Spleen (tissue), 11 donors: ENCODE data around the gene ELSPBP1. TPM values are rescaled to one million over a fixed set of nuclear protein-coding genes. Genes with fewer than 3 reads are reported as not detected.

Source experiments
- DNase-seq: peaks from one replicate; pipeline ENCODE4 v3.0.0-alpha.2; 2020
- H3K27ac ChIP-seq, 8 donors: fragments of 200-600 bp; sonication (generic) in 7 of 8; 1 replicate in 4 of 8; 2 replicates in 4 of 8; pipeline versions ENCODE4 v1.5.0 to v1.8.0; 2016 to 2021; ENCODE audit warnings: inconsistent platforms in 4 of 8, mild to moderate bottlenecking in 4 of 8, moderate library complexity in 1 of 8
- H3K27me3 ChIP-seq, 7 donors: fragments of 200-600 bp; sonication (generic) in 6 of 7; replicated peaks in 1 of 7; 1 replicate in 4 of 7; 2 replicates in 3 of 7; pipeline versions ENCODE4 v1.5.0 to v1.8.0; 2016 to 2021; ENCODE audit warnings: inconsistent platforms in 3 of 7, mild to moderate bottlenecking in 1 of 7
- H3K36me3 ChIP-seq, 6 donors: fragments of 200-600 bp; sonication (generic) in 5 of 6; 1 replicate in 4 of 6; 2 replicates in 2 of 6; pipeline versions ENCODE4 v1.5.0 to v1.8.0; 2016 to 2021; ENCODE audit warnings: inconsistent platforms in 2 of 6
- H3K4me1 ChIP-seq, 6 donors: fragments of 200-600 bp; sonication (generic) in 5 of 6; 1 replicate in 3 of 6; 2 replicates in 3 of 6; pipeline versions ENCODE4 v1.5.0 to v1.8.0; 2016 to 2021; ENCODE audit warnings: inconsistent platforms in 3 of 6
- H3K4me3 ChIP-seq, 8 donors: fragments of 200-600 bp; sonication (generic) in 7 of 8; 1 replicate in 4 of 8; 2 replicates in 4 of 8; pipeline versions ENCODE4 v1.5.0 to v1.8.0; 2016 to 2021; ENCODE audit warnings: inconsistent platforms in 4 of 8, mild to moderate bottlenecking in 4 of 8, moderate library complexity in 2 of 8
- H3K9me3 ChIP-seq, 8 donors: fragments of 200-600 bp; sonication (generic) in 7 of 8; 1 replicate in 4 of 8; 2 replicates in 4 of 8; pipeline versions ENCODE4 v1.5.0 to v1.8.0; 2016 to 2021; ENCODE audit warnings: inconsistent platforms in 4 of 8
- CTCF ChIP-seq, 11 experiments: fragments of 200-600 bp in 7 of 11; fragments of 450-650 bp in 4 of 11; sonication (generic) in 4 of 11; IDR thresholded peaks in 8 of 11; conservative IDR thresholded peaks in 3 of 11; 1 replicate in 7 of 11; 2 replicates in 4 of 11; pipeline versions ENCODE4 v1.4.0 to v1.8.0; 2016 to 2021; ENCODE audit warnings: antibody characterized with exemption in 11 of 11, inconsistent platforms in 4 of 11, mild to moderate bottlenecking in 1 of 11
- POLR2A ChIP-seq, 3 donors: fragments of 450-650 bp; IDR thresholded peaks; one replicate each; pipeline ENCODE4 v1.5.1; 2017; ENCODE audit warnings: antibody characterized with exemption in 3 of 3, mild to moderate bottlenecking in 1 of 3
- POLR2AphosphoS5 ChIP-seq, 3 donors: sonication (generic); formaldehyde crosslinking; IDR thresholded peaks; one replicate each; pipeline ENCODE4 v1.5.1; 2017; ENCODE audit warnings: antibody characterized with exemption in 3 of 3
- WGBS, 5 donors: extraction: QIAGEN DNeasy Blood & Tissue Kit in 3 of 5; methylation state at CpG; one replicate each; pipeline versions ENCODE4 v1.1.5 to v1.1.7; 2013 to 2018; 5-methylcytosine and 5-hydroxymethylcytosine counted together
- intact Hi-C: fragments of 100-400 bp; cut with DNase I; formaldehyde crosslinking; loops from one replicate; pipeline ENCODE4 v1.15.0; 2023; ENCODE audit warnings: low total_unique reads
- polyA plus RNA-seq, 3 donors: library from polyadenylated mRNA; stranded (reverse); fragments of 200-250 nt; gene quantifications; one replicate each; pipeline ENCODE4 v1.2.1, GENCODE V29; 2013
- total RNA-seq, 7 donors: library from RNA; depleted of rRNA in 3 of 7; stranded (reverse); fragments of >200 nt in 3 of 7; fragmentation: NEBNext Ultra II Directional in 4 of 7; extraction: Animal tissue kit (Norgen Biotek cat#: 25700) in 4 of 7; gene quantifications; one replicate each; pipeline versions ENCODE4 v1.1.0 to v1.2.1, GENCODE V29; 2016 to 2021
- donor health status: healthy with polysubstance abuse.
- donor health status: DM: no; HTN: no; CAD: no; lungs with moderate emphysema.
- donor health status: DM: no; HTN: no; CAD: no.
- donor health status: Bipolar disorder and iron deficiency.
- donor health status: healthy.
- donor health status: DM: no; HTN: no; CAD: no.
- donor health status: DM: yes; HTN: yes; CAD: no.

Gene ELSPBP1
- total and polyA plus RNA-seq, 10 donors: not detected

- H3K9me3 ChIP-seq: peaks cover 0 to 14% (median 10%) of the 10 kb centered on the region in 8 donors
- peaks cover 0 to 31% (median 0%) of the 10 kb centered on the region in 7 donors for H3K27me3 ChIP-seq
- WGBS, 5 donors: 59 to 65% (median 61%) methylated on average over 2 of the region's 2 CpGs
- intact Hi-C loops: no loop called here
- no peaks in the 10 kb centered on the region for H3K36me3 ChIP-seq
- H3K4me1 ChIP-seq: no peaks in the 10 kb centered on the region
- H3K4me3 ChIP-seq: no peak overlapping the region
- no peak for DNase-seq
- no peak for TF ChIP-seq CTCF (IDR thresholded peaks at IDR 0.05 in 8 of 11, conservative IDR thresholded peaks at IDR 0.05 in 3 of 11)
- TF ChIP-seq POLR2A (IDR thresholded peaks at IDR 0.05): no peak
- no peak for TF ChIP-seq POLR2AphosphoS5 (IDR thresholded peaks at IDR 0.05)
- H3K27ac ChIP-seq: no peak overlapping the region
Observed at GRCh38 chr19:48041877-48042580, 47.6 kb downstream of the ELSPBP1 start.

DNA sequence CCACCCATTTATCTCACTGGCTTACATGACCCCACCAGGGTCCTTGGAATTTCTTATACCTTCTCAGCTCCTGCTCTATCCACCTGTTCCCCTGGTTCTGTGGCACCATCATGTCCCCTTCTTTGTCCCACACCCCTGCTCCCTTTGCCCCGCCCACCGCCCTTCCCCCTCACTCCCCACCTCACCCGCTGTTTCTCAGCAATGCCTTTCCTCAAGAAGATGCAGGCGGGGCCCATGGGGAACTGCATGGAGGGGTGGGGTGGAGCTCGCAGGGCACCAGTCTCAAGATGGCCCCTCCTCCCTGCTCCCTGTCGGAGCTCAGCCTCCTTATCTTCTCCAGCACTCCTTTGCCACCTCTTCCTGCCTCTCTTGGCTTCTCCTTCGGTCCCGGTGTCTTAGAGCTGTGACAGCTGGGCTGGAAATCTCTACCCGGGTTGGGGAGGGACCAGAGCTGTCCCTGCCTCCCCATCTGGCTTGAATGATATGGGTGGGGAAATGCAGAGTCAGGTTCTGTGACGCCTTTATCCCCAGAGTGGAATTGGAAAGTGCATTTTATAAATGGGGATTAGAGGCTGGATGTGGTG lies 49.3 kb downstream of the ELSPBP1 start, which contains the start of gene CABP5:
Gene CABP5 (minus strand): TSS at position 405 of the 584 bp plus-strand sequence. CDS start 157 bp downstream, at position 248.
- no peak within 1 kb of the TSS for H3K27ac ChIP-seq
- H3K4me1 ChIP-seq: no peaks in the 10 kb centered on the region
- peaks cover 0 to 17% (median 6%) of the 10 kb centered on the region in 6 donors for H3K36me3 ChIP-seq
- H3K9me3 ChIP-seq: no peaks in the 10 kb centered on the region
- 65 to 80% (median 77%) methylated on average over 10 of the region's 10 CpGs for WGBS, 5 donors
- intact Hi-C loops: no loop called here
- no peak for TF ChIP-seq POLR2AphosphoS5 (IDR thresholded peaks at IDR 0.05)
- TF ChIP-seq CTCF (IDR thresholded peaks at IDR 0.05 in 8 of 11, conservative IDR thresholded peaks at IDR 0.05 in 3 of 11): no peak
- TF ChIP-seq POLR2A (IDR thresholded peaks at IDR 0.05): no peak
- DNase-seq: no peak
- no peak within 1 kb of the TSS for H3K4me3 ChIP-seq
- H3K27me3 ChIP-seq: peaks cover 0 to 27% (median 0%) of the 10 kb centered on the region in 7 donors

- Histone ChIP-seq H3K27me3 (peaks cover 0 to 25% (median 0%) of the 10 kb centered on the region in 7 donors), H3K36me3 (peaks cover 0 to 24% (median 7%) of the 10 kb centered on the region in 6 donors), H3K27ac (no peak overlapping the region), H3K4me1 (no peaks in the 10 kb centered on the region), H3K4me3 (no peak overlapping the region), H3K9me3 (no peaks in the 10 kb centered on the region)
- WGBS, 5 donors: 70 to 79% (median 76%) methylated on average over 5 of the region's 5 CpGs
- intact Hi-C loops: no loop called here
- no peak for TF ChIP-seq CTCF (IDR thresholded peaks at IDR 0.05 in 8 of 11, conservative IDR thresholded peaks at IDR 0.05 in 3 of 11)
- no peak for TF ChIP-seq POLR2AphosphoS5 (IDR thresholded peaks at IDR 0.05)
- TF ChIP-seq POLR2A (IDR thresholded peaks at IDR 0.05): no peak
- DNase-seq: no peak
Observed at GRCh38 chr19:48044561-48044960, 50.1 kb downstream of the ELSPBP1 start.

- no peaks in the 10 kb centered on the region for H3K27me3 ChIP-seq
- DNase-seq: no peak
- H3K9me3 ChIP-seq: no peaks in the 10 kb centered on the region
- no peak for TF ChIP-seq POLR2A (IDR thresholded peaks at IDR 0.05)
- no peak for TF ChIP-seq CTCF (IDR thresholded peaks at IDR 0.05 in 8 of 11, conservative IDR thresholded peaks at IDR 0.05 in 3 of 11)
- peaks cover 0 to 78% (median 30%) of the 10 kb centered on the region in 6 donors for H3K36me3 ChIP-seq
- no peaks in the 10 kb centered on the region for H3K4me1 ChIP-seq
- intact Hi-C loops: no loop called here
- no peak overlapping the region for H3K4me3 ChIP-seq
- 63 to 80% (median 73%) methylated on average over 10 of the region's 10 CpGs for WGBS, 5 donors
- H3K27ac ChIP-seq: no peak overlapping the region
Observed at GRCh38 chr19:48051335-48052033, 57.1 kb downstream of the ELSPBP1 start.
